ENCODE results near the gene COL16A1.

- TF ChIP-seq, protein P1, sequence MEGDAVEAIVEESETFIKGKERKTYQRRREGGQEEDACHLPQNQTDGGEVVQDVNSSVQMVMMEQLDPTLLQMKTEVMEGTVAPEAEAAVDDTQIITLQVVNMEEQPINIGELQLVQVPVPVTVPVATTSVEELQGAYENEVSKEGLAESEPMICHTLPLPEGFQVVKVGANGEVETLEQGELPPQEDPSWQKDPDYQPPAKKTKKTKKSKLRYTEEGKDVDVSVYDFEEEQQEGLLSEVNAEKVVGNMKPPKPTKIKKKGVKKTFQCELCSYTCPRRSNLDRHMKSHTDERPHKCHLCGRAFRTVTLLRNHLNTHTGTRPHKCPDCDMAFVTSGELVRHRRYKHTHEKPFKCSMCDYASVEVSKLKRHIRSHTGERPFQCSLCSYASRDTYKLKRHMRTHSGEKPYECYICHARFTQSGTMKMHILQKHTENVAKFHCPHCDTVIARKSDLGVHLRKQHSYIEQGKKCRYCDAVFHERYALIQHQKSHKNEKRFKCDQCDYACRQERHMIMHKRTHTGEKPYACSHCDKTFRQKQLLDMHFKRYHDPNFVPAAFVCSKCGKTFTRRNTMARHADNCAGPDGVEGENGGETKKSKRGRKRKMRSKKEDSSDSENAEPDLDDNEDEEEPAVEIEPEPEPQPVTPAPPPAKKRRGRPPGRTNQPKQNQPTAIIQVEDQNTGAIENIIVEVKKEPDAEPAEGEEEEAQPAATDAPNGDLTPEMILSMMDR (IDR thresholded peaks at IDR 0.05) = no peak
- TF ChIP-seq EZH2 (IDR thresholded peaks at IDR 0.05) (no peak), EZH2phosphoT487 (IDR thresholded peaks at IDR 0.05) (no peak)
These were observed 10.6 kb downstream of the COL16A1 start for GRCh38 chr1:31693231-31693630.
